Stimulated activated memory B cell treated with anti-CD40 and anti-IgM and Interleukin-4, amounts not matched to agents 10 μg/mL and 1 μg/mL and 100 μg/mL, for 72 hours (primary cell): Measurements from ENCODE around the gene TIMP2.
"Not testable (repeated sequence)": the region's sequence is repeated elsewhere in the genome, so short reads cannot be mapped to it uniquely, and the experiment has no call there.

ENCODE experiments used
- ATAC-seq: fragments of 150-1000 bp; cut with Tn5 transposase; 2 replicates; pipeline ENCODE4 v1.10.0; 2021
- H3K27ac Mint-ChIP-seq: one replicate; pipeline ENCODE4 v1.8.0; 2022; ENCODE audit warnings: mild to moderate bottlenecking, mixed read lengths
- H3K27me3 Mint-ChIP-seq: one replicate; pipeline ENCODE4 v1.8.0; 2022; ENCODE audit warnings: mixed read lengths
- H3K36me3 Mint-ChIP-seq: one replicate; pipeline ENCODE4 v1.8.0; 2022; ENCODE audit warnings: mixed read lengths
- H3K4me1 Mint-ChIP-seq: one replicate; pipeline ENCODE4 v1.8.0; 2022; ENCODE audit warnings: mixed read lengths
- H3K4me3 Mint-ChIP-seq: one replicate; pipeline ENCODE4 v1.8.0; 2022; ENCODE audit warnings: mild to moderate bottlenecking, moderate library complexity, mixed read lengths
- H3K9me3 Mint-ChIP-seq: one replicate; pipeline ENCODE4 v1.8.0; 2022; ENCODE audit warnings: mixed read lengths

Gene TIMP2

GRCh38 chr17:78924481-78925151 lies 571 bp downstream of the TIMP2 start:
- peak overlapping the region; percentile 76 for H3K4me3 Mint-ChIP-seq
- no peaks in the 10 kb centered on the region for H3K9me3 Mint-ChIP-seq
- H3K36me3 Mint-ChIP-seq = no peaks in the 10 kb centered on the region
- H3K4me1 Mint-ChIP-seq = peaks cover 24% of the 10 kb centered on the region
- peak; percentile 2 for ATAC-seq
- peak overlapping the region; percentile 81 for H3K27ac Mint-ChIP-seq
- peaks cover 30% of the 10 kb centered on the region for H3K27me3 Mint-ChIP-seq

- H3K27me3 Mint-ChIP-seq = peaks cover 24% of the 10 kb centered on the region
- no peaks in the 10 kb centered on the region for H3K9me3 Mint-ChIP-seq
- no peaks in the 10 kb centered on the region for H3K36me3 Mint-ChIP-seq
- ATAC-seq = peak; percentile 87
- H3K27ac Mint-ChIP-seq = peak overlapping the region; percentile 81
- peak overlapping the region; percentile 76 for H3K4me3 Mint-ChIP-seq
- H3K4me1 Mint-ChIP-seq = peaks cover 25% of the 10 kb centered on the region
These were observed 1.3 kb downstream of the TIMP2 start for GRCh38 chr17:78923660-78924453.

GRCh38 chr17:78922816-78923498 lies 2.2 kb downstream of the TIMP2 start:
- Mint-ChIP-seq H3K27me3 (peaks cover 16% of the 10 kb centered on the region), H3K36me3 (no peaks in the 10 kb centered on the region), H3K4me1 (peaks cover 25% of the 10 kb centered on the region), H3K9me3 (no peaks in the 10 kb centered on the region), H3K4me3 (peak overlapping the region; percentile 39), H3K27ac (peak overlapping the region; percentile 81)
- no peak for ATAC-seq

- H3K27ac Mint-ChIP-seq = no peak overlapping the region
- H3K4me1 Mint-ChIP-seq = peaks cover 35% of the 10 kb centered on the region
- H3K9me3 Mint-ChIP-seq = no peaks in the 10 kb centered on the region
- peaks cover 20% of the 10 kb centered on the region for H3K27me3 Mint-ChIP-seq
- no peak overlapping the region for H3K4me3 Mint-ChIP-seq
- no peak for ATAC-seq
- H3K36me3 Mint-ChIP-seq = no peaks in the 10 kb centered on the region
These were observed 3.7 kb downstream of the TIMP2 start for GRCh38 chr17:78921437-78921971.

GRCh38 chr17:78920528-78920927 lies 4.7 kb downstream of the TIMP2 start:
- Mint-ChIP-seq H3K27ac (peak overlapping the region; percentile 7), H3K27me3 (peaks cover 17% of the 10 kb centered on the region), H3K9me3 (no peaks in the 10 kb centered on the region), H3K4me1 (peaks cover 41% of the 10 kb centered on the region), H3K36me3 (no peaks in the 10 kb centered on the region), H3K4me3 (no peak overlapping the region)
- no peak for ATAC-seq

- Mint-ChIP-seq H3K4me1 (peaks cover 41% of the 10 kb centered on the region), H3K27me3 (peaks cover 17% of the 10 kb centered on the region), H3K27ac (no peak overlapping the region), H3K36me3 (no peaks in the 10 kb centered on the region), H3K9me3 (no peaks in the 10 kb centered on the region), H3K4me3 (no peak overlapping the region)
- ATAC-seq = no peak
These were observed 5.2 kb downstream of the TIMP2 start for GRCh38 chr17:78919861-78920450.

- H3K4me3 Mint-ChIP-seq = no peak overlapping the region
- no peak overlapping the region for H3K27ac Mint-ChIP-seq
- peaks cover 17% of the 10 kb centered on the region for H3K27me3 Mint-ChIP-seq
- no peaks in the 10 kb centered on the region for H3K9me3 Mint-ChIP-seq
- H3K36me3 Mint-ChIP-seq = no peaks in the 10 kb centered on the region
- peaks cover 40% of the 10 kb centered on the region for H3K4me1 Mint-ChIP-seq
- no peak for ATAC-seq
These were observed 6.2 kb downstream of the TIMP2 start for GRCh38 chr17:78918979-78919378.

- Mint-ChIP-seq H3K36me3 (no peaks in the 10 kb centered on the region), H3K9me3 (no peaks in the 10 kb centered on the region), H3K4me3 (no peak overlapping the region), H3K4me1 (peaks cover 27% of the 10 kb centered on the region), H3K27me3 (peaks cover 17% of the 10 kb centered on the region), H3K27ac (no peak overlapping the region)
- no peak for ATAC-seq
These were observed 7.5 kb downstream of the TIMP2 start for GRCh38 chr17:78917451-78918275.

- Mint-ChIP-seq H3K9me3 (no peaks in the 10 kb centered on the region), H3K4me3 (no peak overlapping the region), H3K27me3 (peaks cover 17% of the 10 kb centered on the region), H3K36me3 (no peaks in the 10 kb centered on the region), H3K27ac (peak overlapping the region; percentile 62), H3K4me1 (peaks cover 26% of the 10 kb centered on the region)
- ATAC-seq = no peak
These were observed 9.1 kb downstream of the TIMP2 start for GRCh38 chr17:78915872-78916632.

- peaks cover 28% of the 10 kb centered on the region for H3K4me1 Mint-ChIP-seq
- ATAC-seq = no peak
- no peaks in the 10 kb centered on the region for H3K9me3 Mint-ChIP-seq
- H3K36me3 Mint-ChIP-seq = no peaks in the 10 kb centered on the region
- no peak overlapping the region for H3K4me3 Mint-ChIP-seq
- peaks cover 9% of the 10 kb centered on the region for H3K27me3 Mint-ChIP-seq
- H3K27ac Mint-ChIP-seq = no peak overlapping the region
These were observed 12.1 kb downstream of the TIMP2 start for GRCh38 chr17:78913115-78913514.

GRCh38 chr17:78912082-78912481 lies 13.1 kb downstream of the TIMP2 start:
- H3K36me3 Mint-ChIP-seq = no peaks in the 10 kb centered on the region
- H3K27ac Mint-ChIP-seq = no peak overlapping the region
- H3K4me3 Mint-ChIP-seq = no peak overlapping the region
- peaks cover 9% of the 10 kb centered on the region for H3K27me3 Mint-ChIP-seq
- no peak for ATAC-seq
- H3K4me1 Mint-ChIP-seq = peaks cover 21% of the 10 kb centered on the region
- no peaks in the 10 kb centered on the region for H3K9me3 Mint-ChIP-seq

GRCh38 chr17:78911543-78911942 lies 13.6 kb downstream of the TIMP2 start:
- H3K4me3 Mint-ChIP-seq, H3K27me3 Mint-ChIP-seq, H3K9me3 Mint-ChIP-seq, H3K36me3 Mint-ChIP-seq, ATAC-seq: not testable (repeated sequence)
- Mint-ChIP-seq H3K4me1 (peaks cover 18% of the 10 kb centered on the region), H3K27ac (peak overlapping the region; percentile 31)

GRCh38 chr17:78910497-78911284 lies 14.5 kb downstream of the TIMP2 start:
- H3K27ac Mint-ChIP-seq = peak overlapping the region; percentile 31
- H3K4me1 Mint-ChIP-seq = peaks cover 11% of the 10 kb centered on the region
- no peaks in the 10 kb centered on the region for H3K36me3 Mint-ChIP-seq
- no peak for ATAC-seq
- H3K4me3 Mint-ChIP-seq = no peak overlapping the region
- no peaks in the 10 kb centered on the region for H3K9me3 Mint-ChIP-seq
- H3K27me3 Mint-ChIP-seq = no peaks in the 10 kb centered on the region
